Measurements from ENCODE around the gene TNNI3K. TPM values are rescaled to one million over a fixed set of nuclear protein-coding genes. Genes with fewer than 3 reads are reported as not detected.

TNNI3K gene
- polyA plus RNA-seq, 1 experiment: 1.1 TPM

DNA sequence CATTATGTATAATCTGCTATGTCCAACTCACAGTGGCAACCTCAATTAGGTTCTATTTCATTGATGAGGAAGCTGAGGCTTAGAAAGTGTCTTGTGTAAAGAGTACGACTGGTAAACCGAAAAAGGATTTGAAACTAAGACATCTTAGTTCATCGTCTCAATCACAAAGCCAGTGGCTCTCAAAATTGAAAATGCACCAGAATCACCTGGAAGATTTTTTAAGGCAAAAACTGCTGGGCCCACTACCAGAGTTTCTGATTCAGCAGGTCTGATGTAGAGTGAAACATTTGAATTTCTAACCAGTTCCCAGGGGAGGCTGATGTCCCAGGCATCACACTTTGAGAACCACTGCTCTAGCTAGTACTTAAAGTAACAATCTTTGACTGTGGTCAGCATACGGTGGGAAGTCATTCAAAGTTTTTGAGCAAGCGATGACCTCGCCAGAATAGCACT, 282.4 kb downstream of the TNNI3K start:
- POLR2A ChIA-PET: no interaction called here
- no peaks in the 10 kb centered on the region for H3K9me3 ChIP-seq (ENCODE audit: control insufficient read depth, insufficient read depth, low read length)
- CTCF ChIA-PET: interaction anchor here (0.7 kb wide), 1 partner anchor 14 kb away, joined by 3 read pairs; no protein-coding TSS in a partner anchor
- no peak overlapping the region for H3K27ac ChIP-seq (ENCODE audit: low read depth, low read length)
- no peak for DNase-seq (ENCODE audit: low read depth, low spot score)
- no peak overlapping the region for H3K4me3 ChIP-seq (ENCODE audit: low read depth, low read length)
- no peaks in the 10 kb centered on the region for H3K27me3 ChIP-seq (ENCODE audit: control insufficient read depth, insufficient read depth, low read length)
- TF ChIP-seq, protein P1, sequence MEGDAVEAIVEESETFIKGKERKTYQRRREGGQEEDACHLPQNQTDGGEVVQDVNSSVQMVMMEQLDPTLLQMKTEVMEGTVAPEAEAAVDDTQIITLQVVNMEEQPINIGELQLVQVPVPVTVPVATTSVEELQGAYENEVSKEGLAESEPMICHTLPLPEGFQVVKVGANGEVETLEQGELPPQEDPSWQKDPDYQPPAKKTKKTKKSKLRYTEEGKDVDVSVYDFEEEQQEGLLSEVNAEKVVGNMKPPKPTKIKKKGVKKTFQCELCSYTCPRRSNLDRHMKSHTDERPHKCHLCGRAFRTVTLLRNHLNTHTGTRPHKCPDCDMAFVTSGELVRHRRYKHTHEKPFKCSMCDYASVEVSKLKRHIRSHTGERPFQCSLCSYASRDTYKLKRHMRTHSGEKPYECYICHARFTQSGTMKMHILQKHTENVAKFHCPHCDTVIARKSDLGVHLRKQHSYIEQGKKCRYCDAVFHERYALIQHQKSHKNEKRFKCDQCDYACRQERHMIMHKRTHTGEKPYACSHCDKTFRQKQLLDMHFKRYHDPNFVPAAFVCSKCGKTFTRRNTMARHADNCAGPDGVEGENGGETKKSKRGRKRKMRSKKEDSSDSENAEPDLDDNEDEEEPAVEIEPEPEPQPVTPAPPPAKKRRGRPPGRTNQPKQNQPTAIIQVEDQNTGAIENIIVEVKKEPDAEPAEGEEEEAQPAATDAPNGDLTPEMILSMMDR (IDR thresholded peaks at IDR 0.05; ENCODE audit: low read depth, low read length): no peak

DNA sequence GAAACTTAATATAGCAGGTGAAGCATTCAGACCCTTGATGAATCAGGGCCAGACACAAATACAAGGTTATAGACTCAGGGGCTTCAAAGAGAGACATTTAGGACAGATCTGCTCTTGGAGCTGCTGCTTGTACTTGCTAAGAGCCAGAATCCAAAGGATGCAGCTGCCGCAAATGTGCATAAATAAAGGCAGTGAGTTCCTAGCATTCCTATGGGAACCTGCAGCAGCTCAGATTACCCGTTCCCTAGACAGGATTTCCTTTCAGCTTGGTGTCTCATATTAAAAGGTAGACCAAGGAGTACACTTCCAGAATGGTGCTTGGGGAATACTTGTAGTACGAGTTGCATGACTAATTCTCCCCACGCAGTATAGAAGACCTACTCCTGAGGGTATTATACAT, 287.0 kb downstream of the TNNI3K start:
- TF ChIP-seq, protein P1 (IDR thresholded peaks at IDR 0.05; ENCODE audit: low read depth, low read length): no peak
- no peak overlapping the region for H3K4me3 ChIP-seq (ENCODE audit: low read depth, low read length)
- H3K27ac ChIP-seq (ENCODE audit: low read depth, low read length): no peak overlapping the region
- H3K9me3 ChIP-seq (ENCODE audit: control insufficient read depth, insufficient read depth, low read length): no peaks in the 10 kb centered on the region
- no peaks in the 10 kb centered on the region for H3K27me3 ChIP-seq (ENCODE audit: control insufficient read depth, insufficient read depth, low read length)
- DNase-seq (ENCODE audit: low read depth, low spot score): no peak
- ChIA-PET POLR2A (no interaction called here), CTCF (no interaction called here)

DNA sequence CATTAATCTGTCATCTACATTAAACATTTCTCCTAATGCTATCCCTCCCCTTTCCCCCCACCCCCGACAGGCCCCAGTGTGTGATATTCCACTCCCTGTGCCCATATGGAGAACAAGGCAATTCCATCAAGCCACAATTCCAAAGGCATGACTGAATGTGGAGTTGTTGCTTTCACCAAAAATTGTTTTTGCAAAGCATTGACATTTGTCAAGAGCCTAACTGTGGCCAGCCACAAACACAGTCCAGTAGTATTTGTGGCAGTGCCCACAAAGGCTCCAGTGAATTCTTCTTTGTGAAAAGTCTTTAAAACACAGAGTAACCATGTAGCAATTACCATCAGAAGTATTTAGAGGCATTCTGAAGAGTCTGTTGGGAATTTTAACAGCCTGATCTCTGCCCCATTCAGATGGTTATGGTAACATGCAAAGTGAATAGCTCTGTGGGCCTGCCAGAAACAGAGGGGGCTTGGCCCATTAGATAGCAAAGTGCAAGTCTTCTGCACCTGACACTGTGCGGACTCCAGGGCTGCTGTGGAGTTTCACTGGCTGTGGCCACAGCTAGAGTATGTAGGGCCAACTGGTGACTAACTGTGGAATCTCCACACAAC, 288.8 kb downstream of the TNNI3K start:
- no peak overlapping the region for H3K4me3 ChIP-seq (ENCODE audit: low read depth, low read length)
- H3K9me3 ChIP-seq (ENCODE audit: control insufficient read depth, insufficient read depth, low read length): no peaks in the 10 kb centered on the region
- no peaks in the 10 kb centered on the region for H3K27me3 ChIP-seq (ENCODE audit: control insufficient read depth, insufficient read depth, low read length)
- no peak for DNase-seq (ENCODE audit: low read depth, low spot score)
- TF ChIP-seq, protein P1 (IDR thresholded peaks at IDR 0.05; ENCODE audit: low read depth, low read length): no peak
- ChIA-PET POLR2A (no interaction called here), CTCF (interaction anchor here (0.7 kb wide), 1 partner anchor 208 kb away, joined by 3 read pairs; no protein-coding TSS in a partner anchor)
- H3K27ac ChIP-seq (ENCODE audit: low read depth, low read length): no peak overlapping the region

DNA sequence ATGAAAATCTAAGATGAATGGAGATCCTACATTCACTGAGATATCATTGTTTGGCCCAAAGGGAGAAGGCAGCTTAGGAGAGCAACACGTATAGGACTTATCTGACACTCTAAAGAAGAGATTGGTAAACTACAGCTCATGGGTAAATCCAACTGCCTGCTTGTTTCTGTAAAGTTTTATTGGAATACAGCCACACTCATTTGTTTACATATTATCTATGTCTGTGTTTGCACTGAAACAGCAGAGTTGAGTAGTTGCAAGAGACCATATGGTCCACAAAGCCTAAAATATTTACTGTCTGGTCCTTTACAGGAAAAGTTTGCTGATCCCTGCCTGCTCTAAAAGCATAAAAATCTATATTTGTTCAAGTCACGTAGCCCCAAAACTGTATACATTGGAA, 291.5 kb downstream of the TNNI3K start:
- POLR2A ChIA-PET: no interaction called here

DNA sequence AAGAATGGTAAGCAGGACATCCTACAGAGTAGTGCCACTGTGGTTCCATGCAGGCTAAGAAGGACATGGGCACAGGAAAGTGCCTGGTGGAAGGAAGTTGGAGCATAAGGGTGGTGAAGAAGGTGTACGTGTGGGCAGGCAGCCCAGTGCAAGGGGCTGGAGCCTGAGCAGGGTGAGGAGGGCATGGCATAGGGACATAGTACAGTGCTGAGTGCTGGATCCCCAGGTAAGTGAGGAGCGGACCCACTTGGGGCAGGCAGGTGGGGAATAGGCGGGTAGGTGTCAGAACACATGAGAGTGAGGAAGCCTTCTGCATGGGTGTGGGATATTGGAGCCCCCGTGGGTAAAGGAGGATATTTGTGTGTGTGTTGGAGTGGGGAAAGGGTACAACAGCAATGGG, 292.9 kb downstream of the TNNI3K start:
- ChIA-PET POLR2A (no interaction called here), CTCF (no interaction called here)
- H3K4me3 ChIP-seq (ENCODE audit: low read depth, low read length): no peak overlapping the region
- no peak for DNase-seq (ENCODE audit: low read depth, low spot score)
- H3K27ac ChIP-seq (ENCODE audit: low read depth, low read length): no peak overlapping the region
- no peaks in the 10 kb centered on the region for H3K27me3 ChIP-seq (ENCODE audit: control insufficient read depth, insufficient read depth, low read length)
- no peaks in the 10 kb centered on the region for H3K9me3 ChIP-seq (ENCODE audit: control insufficient read depth, insufficient read depth, low read length)
- TF ChIP-seq, protein P1 (IDR thresholded peaks at IDR 0.05; ENCODE audit: low read depth, low read length): no peak

More for the DNA sequence above, 291.5 kb downstream of the TNNI3K start:
- DNase-seq (ENCODE audit: low read depth, low spot score): no peak
- Histone ChIP-seq H3K27me3 (ENCODE audit: control insufficient read depth, insufficient read depth, low read length) (no peaks in the 10 kb centered on the region), H3K4me3 (ENCODE audit: low read depth, low read length) (no peak overlapping the region), H3K9me3 (ENCODE audit: control insufficient read depth, insufficient read depth, low read length) (no peaks in the 10 kb centered on the region), H3K27ac (ENCODE audit: low read depth, low read length) (no peak overlapping the region)
- CTCF ChIA-PET: interaction anchor here (1.1 kb wide), 1 partner anchor 163 kb away, joined by 5 read pairs; no protein-coding TSS in a partner anchor
- TF ChIP-seq, protein P1 (IDR thresholded peaks at IDR 0.05; ENCODE audit: low read depth, low read length): no peak
